ENCODE data around the gene SRRT.

SRRT gene

GRCh38 chr7:100874577-100875355, at the start of gene SRRT:
Gene SRRT, plus strand, starts transcription at chr7:100875103. Its CDS starts 488 bp downstream, at chr7:100875591.
- peak within 1 kb of the TSS; percentile 74 for H3K4me3 ChIP-seq (ENCODE audit: low read depth, low read length)
- H3K9me3 ChIP-seq (ENCODE audit: control insufficient read depth, insufficient read depth, low read depth, low read length), result no peaks in the 10 kb centered on the region
- peaks cover 78% of the 10 kb centered on the region for H3K36me3 ChIP-seq (ENCODE audit: control insufficient read depth, insufficient read depth, low read length)
- no peaks in the 10 kb centered on the region for H3K27me3 ChIP-seq (ENCODE audit: control insufficient read depth, insufficient read depth, low read length)
- H3K4me1 ChIP-seq (ENCODE audit: control insufficient read depth, insufficient read depth, low read length), result 0 out of 2 replicates have a peak, but pooled peaks cover 6% of the 10 kb centered on the region
- H3K9ac ChIP-seq (ENCODE audit: low read length), result peak within 1 kb of the TSS; percentile 94
- peak within 1 kb of the TSS; percentile 93 for H3K27ac ChIP-seq (ENCODE audit: low read depth, low read length)

- Histone ChIP-seq H3K9ac (ENCODE audit: low read length) (peak overlapping the region; percentile 86), H3K9me3 (ENCODE audit: control insufficient read depth, insufficient read depth, low read depth, low read length) (no peaks in the 10 kb centered on the region), H3K36me3 (ENCODE audit: control insufficient read depth, insufficient read depth, low read length) (peaks cover 42% of the 10 kb centered on the region), H3K4me1 (ENCODE audit: control insufficient read depth, insufficient read depth, low read length) (peaks cover 14% of the 10 kb centered on the region), H3K4me3 (ENCODE audit: low read depth, low read length) (peak overlapping the region; percentile 96), H3K27me3 (ENCODE audit: control insufficient read depth, insufficient read depth, low read length) (no peaks in the 10 kb centered on the region), H3K27ac (ENCODE audit: low read depth, low read length) (no peak overlapping the region)
Measured at GRCh38 chr7:100825215-100825671, 49.7 kb upstream of the SRRT start.

GRCh38 chr7:100825751-100826513, 49.0 kb upstream of the SRRT start:
- Histone ChIP-seq H3K9me3 (ENCODE audit: control insufficient read depth, insufficient read depth, low read depth, low read length) (no peaks in the 10 kb centered on the region), H3K36me3 (ENCODE audit: control insufficient read depth, insufficient read depth, low read length) (peaks cover 35% of the 10 kb centered on the region), H3K27me3 (ENCODE audit: control insufficient read depth, insufficient read depth, low read length) (no peaks in the 10 kb centered on the region), H3K4me3 (ENCODE audit: low read depth, low read length) (peak overlapping the region; percentile 96), H3K4me1 (ENCODE audit: control insufficient read depth, insufficient read depth, low read length) (peaks cover 14% of the 10 kb centered on the region), H3K27ac (ENCODE audit: low read depth, low read length) (peak overlapping the region; percentile 89; the same call in 1 of the 2 replicates), H3K9ac (ENCODE audit: low read length) (peak overlapping the region; percentile 86)

GRCh38 chr7:100826514-100827329, 48.2 kb upstream of the SRRT start:
- no peaks in the 10 kb centered on the region for H3K27me3 ChIP-seq (ENCODE audit: control insufficient read depth, insufficient read depth, low read length)
- H3K36me3 ChIP-seq (ENCODE audit: control insufficient read depth, insufficient read depth, low read length), result peaks cover 30% of the 10 kb centered on the region
- H3K4me1 ChIP-seq (ENCODE audit: control insufficient read depth, insufficient read depth, low read length), result peaks cover 14% of the 10 kb centered on the region
- peak overlapping the region; percentile 86 for H3K9ac ChIP-seq (ENCODE audit: low read length)
- no peaks in the 10 kb centered on the region for H3K9me3 ChIP-seq (ENCODE audit: control insufficient read depth, insufficient read depth, low read depth, low read length)
- H3K27ac ChIP-seq (ENCODE audit: low read depth, low read length), result peak overlapping the region; percentile 89
- peak overlapping the region; percentile 96 for H3K4me3 ChIP-seq (ENCODE audit: low read depth, low read length)

- no peaks in the 10 kb centered on the region for H3K9me3 ChIP-seq (ENCODE audit: control insufficient read depth, insufficient read depth, low read depth, low read length)
- peaks cover 22% of the 10 kb centered on the region for H3K36me3 ChIP-seq (ENCODE audit: control insufficient read depth, insufficient read depth, low read length)
- no peaks in the 10 kb centered on the region for H3K27me3 ChIP-seq (ENCODE audit: control insufficient read depth, insufficient read depth, low read length)
- H3K4me1 ChIP-seq (ENCODE audit: control insufficient read depth, insufficient read depth, low read length), result peaks cover 14% of the 10 kb centered on the region
- peak within 1 kb of the TSS; percentile 86 for H3K9ac ChIP-seq (ENCODE audit: low read length)
- peak within 1 kb of the TSS; percentile 96 for H3K4me3 ChIP-seq (ENCODE audit: low read depth, low read length)
- peak within 1 kb of the TSS; percentile 89 for H3K27ac ChIP-seq (ENCODE audit: low read depth, low read length)
Measured at GRCh38 chr7:100827330-100828226, 47.3 kb upstream of the SRRT start, which contains the start of gene EPHB4. Gene EPHB4, minus strand, starts transcription at chr7:100827523. Its CDS starts 493 bp downstream, at chr7:100827030.

GRCh38 chr7:100829150-100829716, 45.7 kb upstream of the SRRT start:
- no peaks in the 10 kb centered on the region for H3K9me3 ChIP-seq (ENCODE audit: control insufficient read depth, insufficient read depth, low read depth, low read length)
- no peak overlapping the region; the same call in 1 of the 2 replicates for H3K27ac ChIP-seq (ENCODE audit: low read depth, low read length)
- peaks cover 5% of the 10 kb centered on the region for H3K36me3 ChIP-seq (ENCODE audit: control insufficient read depth, insufficient read depth, low read length)
- no peak overlapping the region for H3K9ac ChIP-seq (ENCODE audit: low read length)
- H3K4me3 ChIP-seq (ENCODE audit: low read depth, low read length), result peak overlapping the region; percentile 96; the same call in 1 of the 2 replicates
- no peaks in the 10 kb centered on the region for H3K27me3 ChIP-seq (ENCODE audit: control insufficient read depth, insufficient read depth, low read length)
- H3K4me1 ChIP-seq (ENCODE audit: control insufficient read depth, insufficient read depth, low read length), result peaks cover 14% of the 10 kb centered on the region

- no peaks in the 10 kb centered on the region for H3K36me3 ChIP-seq (ENCODE audit: control insufficient read depth, insufficient read depth, low read length)
- H3K27me3 ChIP-seq (ENCODE audit: control insufficient read depth, insufficient read depth, low read length), result no peaks in the 10 kb centered on the region
- H3K9ac ChIP-seq (ENCODE audit: low read length), result no peak overlapping the region
- peaks cover 9% of the 10 kb centered on the region for H3K4me1 ChIP-seq (ENCODE audit: control insufficient read depth, insufficient read depth, low read length)
- no peak overlapping the region for H3K27ac ChIP-seq (ENCODE audit: low read depth, low read length)
- H3K4me3 ChIP-seq (ENCODE audit: low read depth, low read length), result no peak overlapping the region
- no peaks in the 10 kb centered on the region for H3K9me3 ChIP-seq (ENCODE audit: control insufficient read depth, insufficient read depth, low read depth, low read length)
Measured at GRCh38 chr7:100830396-100830795, 44.5 kb upstream of the SRRT start.

GRCh38 chr7:100832281-100832633, 42.6 kb upstream of the SRRT start:
- Histone ChIP-seq H3K9me3 (ENCODE audit: control insufficient read depth, insufficient read depth, low read depth, low read length) (no peaks in the 10 kb centered on the region), H3K4me3 (ENCODE audit: low read depth, low read length) (no peak overlapping the region), H3K27ac (ENCODE audit: low read depth, low read length) (no peak overlapping the region), H3K9ac (ENCODE audit: low read length) (no peak overlapping the region), H3K4me1 (ENCODE audit: control insufficient read depth, insufficient read depth, low read length) (peaks cover 16% of the 10 kb centered on the region), H3K36me3 (ENCODE audit: control insufficient read depth, insufficient read depth, low read length) (no peaks in the 10 kb centered on the region), H3K27me3 (ENCODE audit: control insufficient read depth, insufficient read depth, low read length) (no peaks in the 10 kb centered on the region)

GRCh38 chr7:100835903-100836811, 38.7 kb upstream of the SRRT start:
- H3K27me3 ChIP-seq (ENCODE audit: control insufficient read depth, insufficient read depth, low read length), result no peaks in the 10 kb centered on the region
- H3K9ac ChIP-seq (ENCODE audit: low read length), result peak overlapping the region; percentile 79
- no peaks in the 10 kb centered on the region for H3K36me3 ChIP-seq (ENCODE audit: control insufficient read depth, insufficient read depth, low read length)
- H3K4me1 ChIP-seq (ENCODE audit: control insufficient read depth, insufficient read depth, low read length), result peaks cover 20% of the 10 kb centered on the region
- no peaks in the 10 kb centered on the region for H3K9me3 ChIP-seq (ENCODE audit: control insufficient read depth, insufficient read depth, low read depth, low read length)
- peak overlapping the region; percentile 85 for H3K27ac ChIP-seq (ENCODE audit: low read depth, low read length)
- peak overlapping the region; percentile 58 for H3K4me3 ChIP-seq (ENCODE audit: low read depth, low read length)

Data from HUES6 (cell line).